Stimulated activated CD4-positive, alpha-beta T cell treated with anti-CD3 and anti-CD28 coated beads, Interleukin-12 subunit alpha, Interleukin-12 subunit beta, amount 100 ng/mL, for 4 hours (primary cell): ENCODE measurements around the gene LRRN4.

Source experiments
- DNase-seq: peaks from one replicate; pipeline ENCODE4 v3.0.0-alpha.2; 2020

LRRN4 gene

DNA sequence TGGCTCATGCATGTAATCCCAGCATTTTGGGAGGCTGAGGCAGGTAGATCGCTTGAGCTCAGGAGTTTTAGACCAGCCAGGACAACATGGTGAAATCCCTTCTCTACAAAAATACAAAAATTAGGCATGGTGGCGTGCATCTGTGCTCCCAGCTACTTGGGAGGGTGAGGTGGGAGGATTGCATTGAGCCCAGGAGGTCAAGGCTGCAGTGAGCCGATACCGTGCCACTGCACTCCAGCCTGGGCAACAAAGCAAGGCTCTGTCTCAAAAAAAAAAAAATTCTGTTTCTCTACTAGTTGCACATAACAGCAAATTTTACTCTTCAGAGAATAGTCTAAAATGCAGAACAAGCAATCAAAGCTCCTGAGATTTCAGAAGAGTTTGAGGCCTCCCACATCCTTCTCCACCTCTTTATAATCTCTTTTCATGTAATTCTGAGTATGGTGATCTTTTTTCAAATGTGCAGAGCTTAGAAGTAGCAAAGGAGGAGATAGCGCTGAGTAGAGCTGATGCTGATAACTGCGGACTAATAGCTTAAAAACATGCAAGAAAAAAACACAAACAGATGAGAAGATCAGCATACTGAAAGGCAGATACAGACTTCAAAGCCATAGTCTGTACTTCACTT is 23.3 kb downstream of the LRRN4 start:
- DNase-seq = no peak

DNA sequence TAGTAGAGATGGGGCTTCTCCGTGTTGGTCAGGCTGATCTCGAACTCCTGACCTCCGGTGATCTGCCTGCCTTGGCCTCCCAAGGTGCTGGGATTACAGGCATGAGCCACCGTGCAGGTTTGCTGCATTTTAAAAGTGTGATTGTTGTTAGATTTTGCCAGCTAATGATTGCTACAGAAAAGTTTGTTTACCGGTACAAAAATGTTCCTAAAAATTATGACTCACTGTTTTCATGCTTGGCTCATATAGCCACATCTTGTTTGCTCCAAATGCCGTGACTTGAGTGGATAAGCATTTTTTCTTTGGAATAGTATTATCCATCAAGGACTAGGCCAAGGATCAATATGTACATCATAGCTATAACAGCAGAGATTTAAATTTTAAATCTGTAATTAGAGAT is 24.3 kb downstream of the LRRN4 start:
- DNase-seq = no peak

DNA sequence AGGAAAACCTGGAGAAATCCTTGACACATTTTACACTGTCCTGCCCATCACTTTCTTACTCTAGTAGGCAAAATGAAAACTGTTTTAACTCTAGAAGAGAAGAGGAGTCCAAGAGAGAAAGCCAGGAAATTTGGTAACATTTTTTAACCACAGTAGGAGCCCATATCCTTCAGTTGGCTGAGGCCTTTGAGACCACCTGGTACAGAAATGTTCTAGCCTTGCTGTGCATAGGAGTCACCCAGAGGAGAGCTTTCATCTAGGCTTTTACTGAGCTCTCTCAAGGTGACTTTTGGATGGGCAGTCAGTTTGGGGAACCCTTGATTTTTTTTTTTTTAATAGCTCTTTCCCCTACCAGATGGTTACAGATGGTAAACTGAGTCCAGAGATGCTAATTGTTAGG is 25.0 kb downstream of the LRRN4 start:
- DNase-seq = no peak

DNA sequence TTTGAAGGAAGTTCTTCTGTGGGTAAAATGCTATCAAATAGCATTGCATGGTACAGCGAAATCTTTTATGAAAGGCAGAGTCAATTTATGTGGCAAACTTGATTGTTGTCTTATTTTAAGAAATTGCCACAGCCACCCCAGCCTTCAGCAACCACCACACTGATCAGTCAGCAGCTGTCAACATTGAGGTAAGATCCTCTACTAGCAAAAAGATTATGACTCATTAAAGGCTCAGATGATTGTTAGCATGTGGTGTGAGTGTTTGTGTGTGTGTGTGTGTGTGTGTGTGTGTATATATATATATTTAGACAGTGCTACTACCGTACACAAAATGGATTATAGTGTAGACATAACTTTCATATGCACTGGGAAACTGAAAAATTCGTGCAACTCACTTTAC is 27.8 kb downstream of the LRRN4 start:
- DNase-seq = no peak

DNA sequence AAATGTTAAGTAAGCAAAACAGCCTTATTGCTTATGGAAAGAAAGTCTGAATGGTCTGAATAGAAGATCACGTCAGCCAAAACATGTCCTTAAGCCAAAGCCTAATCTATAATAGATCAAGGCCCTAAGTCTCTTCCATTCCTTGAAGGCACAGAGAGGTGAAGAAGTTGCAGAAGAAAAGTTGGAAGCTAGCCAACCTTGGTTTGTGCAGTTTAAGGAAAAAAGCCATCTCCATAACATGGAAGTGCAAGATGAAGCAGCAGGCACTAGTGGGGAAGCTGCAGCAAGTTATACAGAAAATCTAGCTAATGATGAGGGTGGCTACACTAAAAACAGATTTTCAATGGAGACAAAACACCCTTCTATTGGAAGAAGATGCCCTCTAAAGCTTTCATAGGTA is 29.1 kb downstream of the LRRN4 start:
- DNase-seq = no peak

DNA sequence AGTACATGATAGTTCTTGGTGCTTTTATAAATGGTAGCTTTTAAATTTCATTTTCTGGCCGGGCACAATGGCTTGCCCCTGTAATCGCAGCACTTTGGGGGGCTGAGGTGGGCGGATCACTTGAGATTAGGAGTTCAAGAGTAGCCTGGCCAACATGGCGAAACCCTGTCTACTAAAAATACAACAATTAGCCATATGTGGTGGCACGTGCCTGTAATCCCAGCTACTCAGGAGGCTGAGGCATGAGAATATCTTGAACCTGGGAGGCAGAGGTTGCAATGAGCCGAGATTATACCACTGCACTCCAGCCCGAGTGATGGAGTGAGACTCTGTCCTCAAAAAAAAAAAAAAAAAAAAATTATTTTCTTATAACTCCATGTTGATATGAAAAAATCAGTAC is 36.0 kb downstream of the LRRN4 start:
- no peak for DNase-seq

DNA sequence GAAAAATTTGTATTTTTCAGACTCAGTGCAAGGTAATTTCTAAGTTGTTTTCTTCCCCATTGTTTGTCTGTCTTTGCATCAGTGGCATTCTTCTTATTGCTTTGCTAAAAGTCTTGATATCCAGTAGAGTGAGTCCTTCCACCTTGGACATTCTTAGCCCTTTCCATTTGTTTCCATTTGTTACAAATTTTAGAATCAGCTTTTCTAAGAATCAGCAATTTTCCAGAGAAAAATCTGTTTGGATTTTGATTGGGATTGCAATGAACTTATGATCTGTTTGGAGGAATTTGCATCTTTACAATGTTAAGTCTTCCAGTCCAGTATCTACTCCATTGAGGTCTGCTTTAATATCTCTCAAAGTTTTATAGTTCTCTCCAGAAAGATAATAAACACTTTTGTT is 36.4 kb downstream of the LRRN4 start:
- DNase-seq = no peak

DNA sequence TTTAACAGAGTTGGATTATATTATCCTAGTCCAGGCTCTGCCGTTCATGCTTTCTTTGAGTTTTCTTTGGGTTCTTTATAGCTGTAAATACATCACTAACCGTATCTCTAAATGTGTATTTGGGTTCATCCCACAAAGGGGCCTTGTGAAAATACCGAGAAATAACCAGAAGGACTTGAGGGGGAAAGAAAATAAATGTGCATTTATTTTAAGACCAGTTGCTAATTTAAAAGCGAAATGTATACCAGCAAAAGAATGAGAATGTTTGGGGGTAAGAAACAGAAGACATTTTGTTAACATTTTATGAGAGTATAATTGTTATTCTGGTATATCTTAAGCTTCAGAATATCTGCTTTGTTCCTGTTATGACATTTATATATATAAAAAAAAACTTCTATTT is 38.9 kb downstream of the LRRN4 start:
- no peak for DNase-seq

DNA sequence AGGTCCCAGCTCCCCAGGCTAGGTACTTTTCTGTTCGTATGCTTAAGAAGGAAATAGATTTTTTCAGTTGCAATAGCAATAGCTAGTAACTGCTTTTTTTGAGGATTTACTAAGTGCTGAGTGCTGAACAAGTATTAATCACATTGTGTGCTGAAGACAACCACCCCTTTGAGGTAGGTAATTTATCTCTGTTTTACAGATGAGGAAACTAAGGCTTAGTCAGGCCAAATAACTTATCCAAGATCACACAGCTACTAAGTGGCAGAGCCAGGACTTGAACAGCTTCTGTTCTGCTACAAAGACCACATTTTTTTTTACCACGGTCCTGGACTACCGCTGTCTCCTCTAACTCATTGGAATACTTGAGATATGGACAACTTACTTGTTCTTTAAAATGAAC is 39.8 kb downstream of the LRRN4 start:
- DNase-seq = no peak

DNA sequence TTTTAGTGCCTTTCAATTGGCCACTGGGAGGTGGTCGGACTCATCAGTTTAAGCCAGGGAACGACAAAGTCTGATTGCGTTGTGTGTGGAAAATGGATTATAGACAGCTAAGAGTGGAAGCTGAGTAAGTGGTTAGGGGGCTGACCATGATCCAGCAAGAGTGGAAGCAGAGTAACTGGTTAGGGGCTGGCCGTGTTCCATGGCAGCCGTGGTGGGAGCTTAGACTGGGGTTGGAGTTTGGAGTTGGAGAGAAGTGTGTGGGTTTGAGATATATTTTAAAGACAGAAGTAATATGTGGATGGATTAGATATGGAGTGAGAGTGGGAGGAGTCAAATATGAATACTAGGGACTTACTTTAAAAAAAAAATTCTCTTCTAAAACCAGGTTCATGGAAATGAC is 41.7 kb downstream of the LRRN4 start:
- no peak for DNase-seq

DNA sequence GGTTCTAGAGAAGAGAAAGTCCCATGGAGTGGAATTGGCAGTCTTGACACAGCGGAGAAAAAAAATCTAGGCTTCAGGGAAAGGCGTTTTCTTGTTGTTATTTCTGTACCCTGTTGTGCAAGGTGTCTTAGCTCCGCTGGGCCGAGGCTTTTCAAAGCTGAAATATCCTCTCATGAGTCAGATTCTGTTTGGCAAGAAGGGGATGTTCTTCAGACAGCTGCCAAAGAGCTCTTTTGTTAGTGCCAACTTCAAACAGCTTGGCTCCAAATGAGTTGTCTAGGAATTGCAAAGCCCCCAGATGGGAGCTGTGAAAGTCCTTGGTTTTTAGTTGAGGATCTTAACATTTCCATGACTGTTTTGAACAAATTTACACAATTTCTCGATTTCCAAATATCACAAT is 45.6 kb downstream of the LRRN4 start:
- DNase-seq = no peak

DNA sequence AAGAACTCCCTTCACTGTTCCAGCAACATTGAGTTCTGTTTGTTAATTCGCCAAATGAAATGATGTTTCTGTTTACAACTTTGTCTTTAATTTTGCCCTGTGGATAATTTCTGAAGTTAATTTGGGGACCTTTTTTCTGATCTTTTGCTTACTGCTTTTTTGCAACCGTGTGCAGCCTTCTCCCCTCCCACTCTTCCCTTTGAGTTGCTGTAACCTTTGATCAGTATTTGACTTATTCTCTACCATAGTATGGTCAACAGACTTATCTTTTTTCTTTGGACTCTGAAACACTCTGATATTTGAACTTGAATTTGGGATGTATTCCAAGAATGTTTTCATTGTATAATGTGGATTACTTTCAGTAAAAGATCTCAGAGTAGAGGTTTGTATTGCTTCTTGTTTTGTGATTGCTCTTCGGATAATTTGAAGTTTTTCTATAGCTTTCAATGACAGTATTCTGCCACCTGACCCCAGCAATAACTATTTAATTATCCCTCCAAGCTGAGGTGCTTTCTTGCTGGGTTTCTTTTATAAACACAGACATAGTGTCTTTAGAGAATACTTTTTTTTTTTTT is 46.2 kb downstream of the LRRN4 start:
- DNase-seq = no peak

DNA sequence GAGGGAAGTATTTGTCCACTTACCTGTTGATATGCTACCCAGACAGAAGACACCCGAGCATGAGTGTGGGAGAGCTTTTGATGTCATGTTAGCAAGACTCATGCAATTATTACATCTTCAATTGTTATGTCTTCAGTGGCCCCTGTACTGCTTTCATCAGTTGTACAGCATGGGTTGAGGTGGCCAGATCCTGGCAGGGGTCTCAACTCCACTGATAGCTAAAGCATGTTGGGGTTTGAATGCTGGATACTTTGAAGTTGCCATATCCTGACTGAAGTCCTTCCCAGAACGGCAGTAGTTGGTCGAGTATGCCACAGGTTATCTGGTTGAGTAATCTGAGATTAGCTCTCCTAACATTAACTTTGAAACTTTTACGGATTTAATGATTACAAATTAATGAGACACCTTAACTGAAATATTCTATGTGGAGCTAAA is 46.7 kb downstream of the LRRN4 start:
- no peak for DNase-seq

DNA sequence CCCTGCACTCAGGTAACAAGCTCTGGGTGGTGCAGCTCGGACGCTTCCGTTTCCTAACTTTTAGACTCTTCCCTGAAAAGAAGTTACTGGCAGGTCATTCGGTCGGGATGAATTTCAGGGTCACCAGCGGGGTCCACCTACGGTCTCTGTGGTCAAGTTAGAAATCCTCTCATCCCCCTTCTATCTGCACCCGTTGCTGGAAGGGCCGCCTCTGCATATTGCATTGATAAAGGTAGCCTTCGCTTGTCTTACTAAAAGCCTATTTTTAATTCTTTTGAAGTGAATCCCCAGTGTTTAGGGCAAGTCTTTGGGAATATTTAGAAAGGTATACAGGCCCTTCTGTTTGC is 47.3 kb downstream of the LRRN4 start:
- no peak for DNase-seq

DNA sequence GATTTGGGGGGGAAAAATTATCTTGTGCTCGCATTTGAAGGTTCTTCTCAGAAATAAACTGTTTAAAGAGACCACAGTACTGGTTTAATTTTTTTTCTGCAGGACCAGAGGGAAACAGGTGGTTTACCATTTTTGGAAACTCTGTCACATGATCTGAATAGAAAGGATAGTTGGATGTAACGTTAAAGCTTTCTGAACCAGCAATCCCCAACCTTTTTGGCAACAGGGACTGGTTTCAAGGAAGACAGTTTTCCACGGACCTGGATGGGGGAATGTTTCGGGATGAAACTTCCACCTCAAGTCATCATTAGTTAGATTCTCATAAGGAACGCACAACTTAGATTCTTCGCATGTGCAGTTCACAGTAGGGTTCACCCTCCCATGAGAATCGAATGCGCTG is 53.0 kb downstream of the LRRN4 start:
- no peak for DNase-seq

DNA sequence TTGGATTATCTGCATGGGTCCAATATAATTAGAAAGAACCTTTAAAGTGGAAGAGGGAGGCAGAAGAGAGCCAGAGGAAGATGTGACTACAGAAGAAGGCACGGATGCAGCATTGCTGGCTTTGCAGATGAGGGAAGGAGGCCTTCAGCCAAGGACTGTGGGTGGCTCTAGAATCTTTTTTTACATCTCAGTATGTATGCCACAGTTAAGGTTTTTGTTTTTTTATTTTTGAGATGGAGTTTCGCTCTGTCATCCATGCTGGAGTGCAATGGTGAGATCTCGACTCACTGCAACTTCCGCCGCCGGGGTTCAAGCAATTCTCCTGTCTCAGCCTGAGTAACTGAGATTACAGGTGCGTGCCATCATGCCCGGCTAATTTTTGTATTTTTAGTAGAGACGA is 54.1 kb downstream of the LRRN4 start:
- no peak for DNase-seq

DNA sequence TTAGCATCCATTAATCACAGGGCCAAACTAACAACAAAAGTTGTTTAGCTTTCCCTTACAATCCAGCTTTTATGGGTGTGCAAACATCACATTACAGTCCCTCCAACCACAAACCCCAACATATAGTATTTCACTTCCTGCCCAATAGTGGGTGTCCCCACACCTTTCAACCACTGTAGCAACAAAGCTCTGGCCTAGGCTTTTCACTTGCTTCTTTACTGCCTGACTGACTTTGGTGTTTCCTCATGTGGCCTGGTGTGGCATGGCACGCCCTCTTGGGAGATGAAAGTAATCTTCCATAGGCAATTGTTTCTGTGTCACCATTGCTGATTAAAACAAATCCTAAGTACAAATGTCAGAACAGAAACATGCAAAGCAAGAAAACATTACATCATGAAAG is 57.1 kb downstream of the LRRN4 start:
- no peak for DNase-seq

DNA sequence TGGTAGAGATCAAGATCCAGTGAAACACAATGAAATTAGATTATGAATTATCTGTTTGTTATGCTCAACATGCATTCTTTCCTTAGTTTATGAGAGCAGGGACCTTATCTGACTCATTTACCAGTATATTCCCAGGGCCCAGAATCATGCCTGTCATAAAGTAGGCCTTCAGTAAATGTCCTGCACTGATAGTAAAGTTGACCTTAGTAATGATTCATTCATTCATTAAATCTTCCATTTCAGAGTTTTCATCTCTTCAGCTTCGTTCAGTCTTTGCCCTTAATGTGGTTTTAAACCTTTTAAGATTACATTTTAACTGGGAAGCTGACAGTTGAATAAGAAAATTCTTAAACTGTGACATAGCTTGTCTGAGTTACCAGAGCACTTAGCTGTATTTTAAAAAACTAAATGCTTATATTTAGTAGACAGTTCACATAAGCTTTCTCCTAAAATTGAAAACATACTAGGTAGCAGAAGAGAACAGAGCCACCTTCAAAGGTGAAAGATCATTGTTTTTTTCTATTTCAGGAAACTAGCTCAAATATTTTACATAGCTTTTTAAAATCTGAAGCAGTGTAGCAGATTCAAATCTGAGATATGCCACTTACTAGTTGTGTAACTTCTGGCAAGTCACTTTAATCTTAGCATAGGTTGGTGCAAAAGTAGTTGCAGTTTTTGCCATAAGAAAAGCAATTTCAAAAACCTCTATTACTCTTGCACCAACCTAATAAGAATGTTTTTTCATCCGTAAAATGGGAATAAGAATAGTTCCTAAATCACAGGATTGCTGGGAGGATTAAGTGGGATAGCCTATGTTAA is 62.0 kb downstream of the LRRN4 start:
- DNase-seq = no peak

DNA sequence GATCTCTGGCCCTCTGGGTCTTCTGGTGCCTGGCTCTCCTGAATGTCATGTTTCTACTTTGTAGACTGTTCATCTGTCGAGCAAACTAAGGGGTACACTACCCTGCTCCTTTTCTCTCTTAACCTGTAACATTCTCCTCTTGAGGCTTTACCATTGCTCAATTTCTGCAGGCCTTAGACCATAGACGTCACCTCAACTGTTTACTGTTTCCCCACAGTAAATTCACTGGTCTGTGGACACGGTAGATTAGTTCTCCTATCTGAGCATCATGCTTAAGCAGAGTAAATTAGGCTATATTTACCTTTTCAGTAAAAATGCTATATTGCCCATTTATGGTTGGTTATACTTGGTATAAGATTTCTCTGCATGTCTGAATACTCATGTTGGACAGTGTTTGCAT is 62.9 kb downstream of the LRRN4 start:
- DNase-seq = no peak
